Stimulated activated CD8-positive, alpha-beta memory T cell treated with anti-CD3 and anti-CD28 coated beads, Interleukin-7, amount 100 ng/mL, for 1 hour (primary cell): ENCODE data around the gene WNT7B.

Source experiments
- DNase-seq, 2 donors: peaks; one replicate each; pipeline ENCODE4 v3.0.0-alpha.2; 2020; ENCODE audit warnings: low read depth in 2 of 2

The WNT7B gene

DNA sequence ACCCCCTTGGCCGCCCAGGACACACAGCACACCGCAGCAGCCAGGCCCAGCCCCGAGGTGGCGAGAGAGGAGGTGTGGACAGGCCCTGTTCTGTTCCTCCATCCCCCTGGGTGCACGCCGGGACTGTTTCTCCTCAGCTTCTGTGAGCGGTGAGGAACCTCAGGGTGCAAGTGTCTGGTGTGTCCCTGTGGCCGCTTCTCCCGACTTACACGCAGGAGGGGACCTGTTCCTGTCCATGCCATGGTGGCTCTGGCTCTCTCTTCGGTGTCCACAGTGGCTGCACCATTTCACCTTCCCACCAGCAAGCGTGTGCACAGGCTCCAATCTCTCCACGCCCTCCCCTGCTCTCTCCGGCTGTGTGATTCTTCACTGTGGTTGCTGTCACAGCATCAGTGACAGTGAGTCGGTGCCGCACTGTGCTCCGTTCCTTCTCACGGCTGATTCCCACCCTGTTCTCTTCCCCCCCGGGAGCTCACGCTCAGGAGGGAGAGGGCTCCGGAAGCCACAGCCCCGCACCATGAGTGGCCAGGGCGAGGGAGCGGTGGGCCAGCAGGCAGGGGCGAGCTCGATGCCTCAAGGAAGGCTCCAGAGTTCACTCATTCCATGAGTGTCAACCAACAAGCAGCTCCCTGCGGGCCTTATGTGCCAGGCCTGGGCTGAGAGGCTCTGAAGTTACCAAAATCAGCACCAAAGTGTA, 18.6 kb upstream of the WNT7B start:
- no peak for DNase-seq

DNA sequence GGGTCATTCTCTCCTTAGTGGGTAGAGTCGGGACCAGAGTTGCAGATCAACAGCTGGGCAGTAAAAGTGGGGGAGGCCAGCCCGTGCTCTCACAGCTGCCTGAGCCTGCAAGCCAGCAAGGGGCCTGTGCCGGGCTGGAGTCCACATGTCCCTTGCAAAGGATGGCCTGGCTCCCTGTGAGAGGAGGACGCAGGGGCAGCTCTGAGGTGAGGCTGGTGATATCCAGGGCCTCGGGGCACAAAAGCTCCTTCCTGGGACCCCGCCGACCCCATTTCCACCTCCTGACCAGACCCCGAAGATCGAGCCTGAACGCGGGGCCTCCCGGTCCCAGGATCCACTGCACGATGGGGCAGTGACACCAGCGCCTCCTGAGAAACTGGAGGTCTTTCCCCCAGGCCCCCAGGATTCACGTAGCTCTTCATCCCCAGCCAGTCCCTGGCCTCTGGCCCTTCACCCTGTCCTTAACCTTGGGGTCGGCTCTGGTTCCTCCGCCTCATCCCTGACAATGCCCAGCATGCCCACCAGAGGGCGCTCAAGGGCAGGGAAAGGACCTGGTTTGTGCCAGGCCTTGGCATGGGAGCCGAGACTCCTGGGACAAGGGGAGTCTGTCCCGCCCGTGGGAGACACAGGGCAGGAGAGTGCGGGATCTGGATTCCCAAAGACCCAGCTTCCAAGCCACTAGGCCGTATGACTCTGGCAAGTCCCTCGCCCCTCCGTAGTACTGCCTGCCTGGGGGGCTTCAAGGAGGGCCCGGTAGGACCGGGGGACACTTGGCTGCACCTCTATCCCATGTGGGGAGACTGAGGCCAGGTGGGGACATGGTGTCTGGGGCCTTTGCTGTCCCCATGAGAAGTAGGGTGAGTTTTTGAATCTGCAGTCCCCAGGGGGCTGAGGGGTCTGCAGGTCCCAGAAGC, 17.8 kb upstream of the WNT7B start:
- DNase-seq = peak; percentile 60 to 78

DNA sequence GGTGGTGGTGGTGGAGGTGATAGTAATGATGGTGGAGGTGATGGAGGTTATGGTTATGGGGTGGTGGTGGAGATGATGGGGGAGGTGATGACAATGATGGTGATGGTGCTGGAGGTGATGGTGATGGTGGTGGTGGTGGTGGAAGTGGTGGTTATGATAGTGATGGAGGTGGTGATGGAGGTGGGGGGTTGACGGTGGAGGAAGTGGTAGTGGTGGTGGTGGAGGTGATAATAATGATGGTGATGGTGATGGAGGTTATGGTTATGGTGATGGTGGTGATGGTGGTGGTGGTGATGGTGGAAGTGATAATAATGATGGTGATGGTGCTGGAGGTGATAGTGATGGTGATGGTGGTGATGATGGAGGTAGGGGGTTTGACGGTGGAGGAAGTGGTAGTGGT, 16.9 kb upstream of the WNT7B start:
- DNase-seq = no peak

DNA sequence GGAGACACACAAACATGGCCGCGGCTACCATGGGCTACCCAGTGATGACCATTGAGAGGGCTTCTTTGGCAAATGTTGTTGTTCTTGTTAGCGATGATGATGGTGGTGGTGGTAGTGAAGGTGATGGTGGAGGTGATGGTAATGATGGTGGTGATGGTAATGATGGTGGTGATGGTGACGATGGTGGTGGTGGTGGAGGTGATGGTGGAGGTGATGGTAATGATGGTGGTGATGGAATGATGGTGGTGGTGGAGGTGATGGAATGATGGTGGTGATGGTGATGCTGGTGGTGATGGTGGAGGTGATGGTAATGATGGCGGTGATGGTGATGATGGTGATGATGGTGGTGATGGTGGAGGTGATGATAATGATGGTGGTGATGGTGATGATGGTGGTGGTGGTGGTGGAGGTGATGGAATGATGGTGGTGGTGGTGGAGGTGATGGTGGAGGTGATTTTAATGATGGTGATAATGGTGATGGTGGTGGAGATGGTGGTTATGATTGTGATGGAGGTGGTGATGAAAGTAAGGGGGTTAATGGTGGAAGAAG, 16.3 kb upstream of the WNT7B start:
- DNase-seq = no peak

DNA sequence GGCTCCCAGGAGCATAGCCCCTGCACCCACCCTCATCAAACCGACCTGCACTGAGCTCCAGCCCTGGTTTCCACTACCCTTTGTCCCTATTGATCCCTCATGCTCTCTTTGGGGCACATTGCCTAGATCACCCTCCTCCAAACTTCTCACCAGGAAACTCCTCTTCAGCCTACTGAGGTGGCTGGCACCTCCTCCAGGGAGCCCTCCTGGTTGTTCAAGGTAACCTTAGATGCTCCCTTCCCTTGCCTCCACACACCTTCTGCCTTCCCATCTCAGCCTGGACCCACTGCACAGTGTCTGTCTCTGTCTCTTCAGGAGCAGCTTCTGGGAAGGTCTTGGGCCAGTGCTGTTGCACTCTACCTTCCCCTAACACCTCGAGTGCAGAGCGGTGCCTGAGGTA, 15.8 kb upstream of the WNT7B start:
- no peak for DNase-seq

DNA sequence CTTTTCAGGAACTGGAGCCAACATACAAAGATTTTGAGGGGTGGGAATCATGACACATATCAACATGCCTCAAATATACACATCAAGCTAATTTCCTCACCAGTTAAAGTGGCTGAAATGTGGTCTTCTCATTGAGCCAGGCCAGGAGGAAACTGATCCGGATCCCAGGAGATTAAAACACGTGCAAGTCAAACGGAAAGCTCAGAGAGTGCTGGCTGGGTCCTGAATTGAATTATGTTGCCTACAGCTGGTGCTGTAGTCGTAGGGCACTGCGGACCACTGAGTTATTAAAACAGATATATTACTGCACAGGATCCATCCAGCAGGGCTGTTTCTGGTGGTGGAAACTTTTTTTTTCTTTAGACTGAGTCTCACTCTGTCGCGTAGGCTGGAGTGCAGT, 14.1 kb upstream of the WNT7B start:
- DNase-seq = no peak

DNA sequence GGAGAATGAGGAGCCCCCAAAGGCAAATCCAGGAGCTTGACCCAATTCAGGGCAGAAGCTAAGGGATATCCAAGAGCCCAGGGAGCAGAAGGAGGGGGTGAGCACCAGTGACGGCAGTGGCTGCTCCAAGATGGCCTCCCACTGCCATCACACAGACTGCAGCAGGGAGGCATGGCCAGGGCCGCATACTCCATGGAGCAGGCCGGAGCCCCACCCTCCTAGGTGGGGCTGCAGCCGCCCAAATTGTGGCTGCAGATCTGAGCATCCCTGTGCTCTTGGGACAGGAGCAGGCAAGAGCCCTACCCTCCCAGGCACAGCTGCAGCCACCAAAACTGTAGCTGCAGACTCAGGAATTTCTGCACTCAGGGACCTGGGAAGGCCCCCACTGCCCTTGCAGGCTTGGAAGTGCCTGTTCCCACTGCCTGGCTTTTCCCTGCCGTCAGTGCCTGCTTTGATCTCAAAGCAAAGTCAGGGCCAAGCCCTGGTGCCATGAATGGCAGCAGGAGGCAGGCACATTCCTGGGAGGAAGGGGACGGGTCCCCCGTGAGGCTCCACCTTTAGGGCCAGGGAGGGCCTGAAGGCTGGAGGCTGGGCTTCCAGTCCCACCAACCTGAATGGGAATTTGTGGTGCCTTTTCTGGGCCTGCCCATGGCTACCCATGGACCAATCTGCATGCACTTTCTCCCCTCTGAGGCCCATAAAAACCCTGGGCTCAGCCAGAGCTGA, 10.3 kb upstream of the WNT7B start:
- DNase-seq = no peak

DNA sequence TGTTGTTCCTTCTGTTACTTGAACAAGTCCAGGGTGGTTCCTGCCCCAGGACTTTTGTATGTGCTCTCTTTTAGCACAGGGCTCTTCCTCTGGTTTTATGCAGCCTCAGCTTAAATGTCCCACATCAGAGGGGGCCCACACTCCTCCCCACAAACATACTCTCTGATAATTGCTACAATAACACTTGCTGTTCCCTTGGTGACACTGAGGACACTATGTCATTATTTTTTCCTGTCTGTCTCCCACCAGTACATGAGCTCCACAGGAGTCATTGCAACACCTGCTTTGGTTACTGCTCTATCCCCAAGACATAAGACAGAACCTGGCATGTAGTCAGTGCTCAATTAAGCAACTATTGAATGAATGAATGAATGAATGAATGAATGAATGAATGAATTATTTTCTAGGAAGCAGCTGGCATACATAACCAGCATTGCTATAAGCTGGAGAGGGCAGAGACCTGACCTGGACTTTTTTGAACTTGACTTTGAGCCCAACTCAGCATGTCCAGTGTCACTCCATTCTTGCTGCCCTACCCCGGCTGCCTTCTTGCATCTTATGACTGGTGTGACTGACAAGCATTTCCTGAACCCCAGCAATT, 7.5 kb upstream of the WNT7B start:
- no peak for DNase-seq

DNA sequence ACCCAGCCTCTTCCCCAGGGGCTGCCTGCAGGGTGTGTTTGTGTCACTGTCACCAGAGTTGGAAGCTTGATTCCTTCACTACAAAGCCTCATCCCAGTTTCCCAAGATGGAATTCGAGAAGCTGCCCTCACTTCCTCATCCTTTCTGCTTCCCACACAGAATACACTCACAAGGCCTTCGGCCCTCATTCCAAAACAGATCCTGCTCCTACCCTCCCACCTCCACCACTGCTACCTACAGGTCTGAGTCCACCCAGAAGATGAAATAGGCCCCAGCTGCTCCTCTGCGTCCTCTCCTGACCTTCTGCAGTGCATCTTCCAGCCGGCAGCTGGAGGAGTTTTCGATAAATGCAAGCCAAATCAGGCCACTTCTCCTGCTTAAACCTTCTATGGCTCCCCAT, 6.8 kb upstream of the WNT7B start:
- no peak for DNase-seq

DNA sequence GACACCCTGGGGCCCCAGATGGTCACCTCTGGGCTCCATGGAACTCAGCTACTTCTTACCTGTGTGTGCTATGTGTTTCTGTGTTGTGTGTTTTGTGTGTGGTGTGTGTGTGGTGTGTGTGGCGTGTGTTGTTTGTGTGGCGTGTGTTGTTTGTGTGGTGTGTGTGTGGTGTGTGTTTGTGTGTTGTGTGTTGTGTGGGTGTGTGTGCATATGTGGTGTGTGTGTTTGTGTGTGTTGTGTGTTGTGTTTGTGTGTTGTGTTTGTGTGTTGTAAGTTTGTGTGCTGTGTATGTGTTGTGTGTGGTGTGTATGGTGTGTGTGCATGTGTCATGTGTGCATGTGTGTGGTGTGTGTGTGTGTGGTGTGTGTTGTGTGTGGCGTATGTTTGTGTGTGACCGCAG, 3.8 kb upstream of the WNT7B start:
- no peak for DNase-seq

DNA sequence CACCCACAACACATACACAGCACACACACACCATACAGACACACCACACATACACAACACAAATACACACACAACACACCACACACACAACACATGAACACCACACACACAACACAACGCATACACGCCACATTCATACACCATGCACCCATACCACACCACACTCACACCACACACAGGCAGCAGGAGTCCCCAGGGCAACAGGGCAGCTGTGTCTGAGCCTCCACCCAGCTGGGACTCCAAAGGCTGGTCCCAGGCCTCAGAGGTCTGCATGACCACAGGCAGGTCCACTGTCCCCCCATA, 3.3 kb upstream of the WNT7B start:
- DNase-seq = no peak

DNA sequence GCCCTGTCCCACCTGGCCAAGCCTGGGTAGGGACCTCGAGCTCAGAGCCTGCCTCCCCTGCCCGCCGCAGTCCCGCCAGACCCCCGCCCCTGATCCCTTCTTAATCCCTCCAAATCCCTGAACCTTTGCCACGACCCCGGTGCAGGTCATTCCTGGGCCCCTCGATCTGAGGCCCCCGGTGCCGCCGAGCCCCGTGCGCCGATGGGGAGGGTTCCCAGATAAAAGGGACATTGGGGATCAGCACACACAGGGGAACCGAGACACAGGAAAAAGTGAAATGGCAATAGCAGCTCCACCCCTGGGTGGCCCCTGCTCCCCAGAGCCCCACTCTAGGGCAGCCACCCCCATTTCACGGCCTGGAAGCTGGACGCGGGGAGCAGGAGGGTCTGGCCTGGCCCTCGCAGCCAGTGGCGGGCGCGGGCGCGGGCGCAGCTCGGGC, 1.3 kb upstream of the WNT7B start:
- no peak for DNase-seq

DNA sequence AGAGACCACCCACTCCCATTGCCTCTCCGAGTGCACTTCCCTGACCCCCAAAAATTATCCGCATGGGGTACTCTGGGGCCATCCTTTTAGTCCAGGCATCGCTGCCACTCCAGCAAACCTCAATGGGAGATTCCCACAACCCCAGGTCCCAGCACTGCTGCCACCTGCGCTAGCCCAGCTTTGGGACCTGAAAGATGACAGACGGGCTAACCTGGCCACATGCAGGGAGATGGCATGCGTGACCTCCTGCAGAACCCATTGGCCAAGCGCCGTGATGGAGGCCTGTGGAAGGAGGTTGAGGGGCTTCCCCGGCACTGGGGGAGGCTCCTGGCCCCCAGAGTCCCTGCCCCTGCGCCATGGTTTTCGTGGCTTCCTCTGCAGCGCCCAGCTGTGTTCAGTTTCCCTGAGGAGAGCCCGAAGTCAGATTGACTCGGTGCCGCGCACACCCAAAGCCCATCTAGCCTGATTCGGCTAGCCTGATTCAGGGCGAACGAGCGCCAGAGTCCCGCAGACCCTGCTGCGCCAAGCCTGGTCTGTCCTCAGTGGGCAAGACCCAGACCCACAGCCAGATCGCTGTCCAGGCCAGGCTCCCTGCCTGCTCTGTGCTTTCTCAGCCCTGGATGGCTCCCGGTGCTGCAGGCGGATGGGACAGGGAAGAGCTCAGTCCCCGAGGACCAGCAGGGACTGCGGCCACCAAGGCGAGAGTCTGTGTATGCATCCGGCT, 751 bp upstream of the WNT7B start:
- DNase-seq = no peak

DNA sequence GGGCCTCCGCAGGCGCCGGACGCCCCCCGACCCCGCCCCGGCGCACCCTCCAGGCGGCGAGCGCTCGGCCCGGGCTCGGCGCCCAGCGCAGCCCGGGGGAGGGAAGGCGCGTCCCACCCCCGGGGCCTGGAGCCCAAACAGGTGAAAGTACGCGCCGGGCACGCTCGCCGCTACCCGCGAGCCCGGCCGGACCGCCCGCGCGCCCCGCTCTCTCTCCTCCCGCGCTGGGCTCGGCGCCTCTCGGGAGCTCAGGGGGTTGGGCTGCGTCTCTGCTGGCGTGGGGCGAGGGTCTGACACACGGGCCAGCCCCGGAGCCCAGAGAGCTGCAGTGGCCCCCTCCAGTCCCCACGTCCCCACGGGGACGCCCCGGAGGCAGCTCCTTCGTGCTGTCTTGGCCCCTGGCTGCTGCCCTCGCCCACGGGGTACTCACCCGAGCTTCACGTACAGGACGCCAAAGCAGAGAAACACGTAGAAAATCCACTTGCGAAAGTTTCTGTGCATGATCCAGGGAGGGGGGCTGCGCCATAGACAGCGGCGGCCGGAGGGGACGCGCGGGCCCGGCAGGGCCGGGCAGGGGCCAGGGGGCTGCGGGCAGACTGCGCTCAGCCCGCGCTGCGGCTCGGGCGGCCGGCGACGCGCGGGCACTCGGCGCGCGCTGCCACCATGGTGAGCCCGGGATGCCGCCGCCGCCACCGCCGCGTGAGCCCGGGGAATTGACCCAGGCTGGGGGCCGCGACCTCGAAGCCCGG, 534 bp downstream of the WNT7B start:
- no peak for DNase-seq

DNA sequence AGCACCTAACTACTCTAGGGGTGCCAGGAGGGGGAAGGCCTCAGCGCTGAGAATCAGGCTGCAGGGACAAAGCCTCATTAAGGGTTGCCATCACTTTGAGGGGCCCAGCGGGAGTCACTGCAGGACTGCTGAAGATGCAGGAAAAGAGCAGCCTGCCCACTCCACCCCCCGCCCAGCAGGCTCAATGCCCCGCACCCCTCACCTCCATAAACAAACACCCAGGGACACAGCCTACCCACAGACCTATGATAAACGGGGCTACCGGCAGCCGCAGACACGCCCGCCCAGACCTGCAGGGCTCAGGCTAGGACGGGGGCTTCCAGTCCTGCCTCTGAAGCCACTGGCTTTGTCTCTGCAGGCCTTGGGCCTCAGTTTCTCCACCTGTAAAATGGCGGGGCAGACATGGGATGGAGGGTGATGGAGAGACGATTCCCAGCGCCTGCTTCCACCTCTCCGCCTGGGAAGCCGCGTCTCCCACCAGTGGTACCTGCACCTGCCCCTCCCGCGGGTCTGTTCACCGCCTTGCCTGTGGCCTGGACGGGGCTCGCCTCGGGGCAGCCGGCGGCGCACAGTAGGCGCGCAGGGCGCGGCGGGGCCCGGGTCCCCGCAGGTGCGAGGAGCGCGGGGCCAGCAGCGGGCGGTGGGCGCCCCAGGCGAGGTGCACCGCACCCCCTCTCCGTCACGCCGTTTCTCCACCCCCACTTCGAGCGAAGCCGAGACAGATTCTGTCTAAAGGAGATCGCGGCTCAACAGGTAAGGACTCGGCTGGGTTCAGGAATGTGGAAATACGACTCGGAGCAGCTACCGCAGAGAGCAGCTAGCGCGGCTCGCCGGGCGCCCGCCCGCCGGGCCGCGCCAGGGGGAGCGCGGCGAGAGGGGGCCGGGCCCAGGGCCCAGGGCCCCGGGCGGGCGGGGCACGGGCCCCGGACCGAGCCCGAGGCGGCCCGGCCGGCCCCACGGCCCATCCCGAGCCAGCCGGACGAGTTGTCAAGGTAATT, 1.5 kb downstream of the WNT7B start:
- no peak for DNase-seq

DNA sequence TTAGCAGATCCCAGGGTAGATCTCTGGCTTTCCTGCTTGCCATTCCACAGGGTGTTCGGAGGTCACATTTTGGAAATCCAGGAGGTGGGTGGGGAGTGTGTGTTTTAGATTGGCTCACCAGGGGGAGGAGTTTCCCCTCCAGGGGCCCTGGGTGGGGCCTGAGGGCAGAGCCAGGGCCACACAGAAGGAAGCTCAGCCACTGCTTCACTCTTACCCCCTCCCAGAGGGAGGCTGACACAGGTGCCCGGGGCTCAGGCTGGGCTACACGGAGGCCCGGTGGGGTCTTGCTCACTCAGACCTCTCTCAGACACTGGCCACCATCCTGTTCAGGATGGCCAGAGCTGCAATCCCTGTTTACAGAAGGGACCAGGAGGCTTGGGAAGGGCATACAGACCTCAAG, 2.5 kb downstream of the WNT7B start:
- no peak for DNase-seq

DNA sequence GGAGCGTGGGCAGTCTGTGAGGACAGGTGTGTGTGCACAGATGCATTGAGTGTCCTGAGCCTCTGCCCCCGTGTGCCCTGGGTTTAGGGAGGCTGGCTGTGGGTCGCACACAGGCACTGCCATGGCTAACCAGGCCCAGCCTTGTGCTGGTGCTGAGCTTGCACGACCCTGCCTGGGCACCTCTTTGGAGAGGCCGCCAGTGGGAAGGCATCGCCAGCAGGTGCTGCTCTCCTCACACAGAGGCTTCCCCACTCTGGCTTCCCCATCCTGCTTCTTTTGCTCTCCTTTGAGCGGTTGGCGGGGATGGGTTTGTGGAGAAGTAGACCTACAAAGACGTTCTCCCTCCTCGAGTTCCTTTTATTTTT, 4.1 kb downstream of the WNT7B start:
- DNase-seq = no peak

DNA sequence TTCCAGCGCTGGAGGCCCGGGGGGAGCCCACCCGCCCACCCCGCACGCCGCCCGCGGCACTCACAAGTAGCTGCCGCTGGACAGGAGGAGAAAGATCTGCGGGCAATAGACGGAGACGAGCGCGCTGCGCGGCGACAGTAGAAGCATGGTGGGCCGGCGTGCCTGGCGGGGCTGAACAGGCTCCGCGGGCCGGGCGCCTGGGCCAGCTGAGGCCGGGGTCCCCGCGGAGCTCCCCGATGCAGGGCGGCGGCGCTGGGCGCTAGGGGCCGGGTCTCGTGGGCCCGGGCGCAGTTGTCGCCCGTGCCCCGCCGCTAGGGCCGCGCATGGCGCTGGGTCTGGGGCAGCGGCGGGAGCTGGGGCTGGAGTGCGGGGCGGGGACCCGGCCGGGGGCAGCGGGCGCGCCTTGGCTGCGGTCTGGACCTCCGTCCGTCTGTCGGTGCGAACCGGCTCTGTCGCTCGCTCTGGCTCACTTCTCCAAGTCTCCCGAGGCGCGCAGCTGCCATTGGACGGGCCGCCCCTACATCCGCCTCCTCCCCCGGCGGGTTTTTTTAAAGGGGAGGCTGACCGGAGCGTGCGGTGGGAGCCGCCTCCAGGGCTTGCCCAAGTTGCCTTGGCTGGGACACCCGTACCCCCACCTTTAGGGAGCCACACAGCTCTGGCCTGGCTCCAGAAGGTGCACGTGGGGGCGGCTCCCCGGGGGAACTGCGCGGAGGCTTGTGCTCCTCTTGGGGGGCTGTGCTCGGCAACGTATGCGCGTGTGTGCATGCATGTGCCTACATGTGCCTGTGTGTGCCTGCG, 4.7 kb downstream of the WNT7B start:
- no peak for DNase-seq
